Heart left ventricle (tissue), 16 donors: ENCODE results near the gene CUX1. TPM values are rescaled to one million over a fixed set of nuclear protein-coding genes. Genes with fewer than 3 reads are reported as not detected.
A peak's percentile ranks its signal among the peaks of the same experiment; 100 is the strongest.
"Not testable (repeated sequence)": the region's sequence is repeated elsewhere in the genome, so short reads cannot be mapped to it uniquely, and the experiment has no call there.

Source experiments
- ATAC-seq, 4 donors: fragments of 200-7000 bp; cut with Tn5 transposase; one replicate each; pipeline ENCODE4 v1.9.1; 2020 to 2022; ENCODE audit warnings: moderate library complexity in 4 of 4, mild to moderate bottlenecking in 3 of 4, moderate number of reproducible peaks in 1 of 4
- DNase-seq, 5 donors: peaks; one replicate each; pipeline ENCODE4 v3.0.0-alpha.2; 2020
- H3K27ac ChIP-seq, 12 donors: fragments of 200-600 bp; sonication (generic) in 4 of 12; one replicate each; pipeline versions ENCODE4 v1.5.0 to v1.8.0; 2016 to 2022; ENCODE audit warnings: mild to moderate bottlenecking in 2 of 12
- H3K27me3 ChIP-seq, 9 donors: fragments of 200-600 bp; sonication (generic) in 2 of 9; one replicate each; pipeline versions ENCODE4 v1.5.1 to v1.8.0; 2016 to 2022; ENCODE audit warnings: mild to moderate bottlenecking in 3 of 9
- H3K36me3 ChIP-seq, 9 donors: fragments of 200-600 bp; sonication (generic) in 2 of 9; one replicate each; pipeline versions ENCODE4 v1.5.0 to v1.8.0; 2018 to 2022; ENCODE audit warnings: mild to moderate bottlenecking in 2 of 9
- H3K4me1 ChIP-seq, 12 donors: fragments of 200-600 bp; sonication (generic) in 4 of 12; one replicate each; pipeline versions ENCODE4 v1.5.0 to v1.8.0; 2016 to 2022; ENCODE audit warnings: mild to moderate bottlenecking in 3 of 12
- H3K4me3 ChIP-seq, 12 donors: fragments of 200-600 bp; sonication (generic) in 4 of 12; one replicate each; pipeline versions ENCODE4 v1.5.0 to v1.8.0; 2017 to 2022; ENCODE audit warnings: mild to moderate bottlenecking in 9 of 12, moderate library complexity in 4 of 12
- H3K9me3 ChIP-seq, 12 donors: fragments of 200-600 bp; sonication (generic) in 4 of 12; one replicate each; pipeline versions ENCODE4 v1.5.0 to v1.8.0; 2016 to 2022; ENCODE audit warnings: mild to moderate bottlenecking in 1 of 12
- CTCF ChIP-seq, 12 donors: fragments of 200-600 bp; sonication (generic) in 4 of 12; IDR thresholded peaks; one replicate each; pipeline versions ENCODE4 v1.5.0 to v1.8.0; 2018 to 2022; ENCODE audit warnings: antibody characterized with exemption in 12 of 12, mild to moderate bottlenecking in 5 of 12
- POLR2A ChIP-seq, 2 donors: fragments of 450-650 bp; IDR thresholded peaks; one replicate each; pipeline ENCODE4 v1.6.1; 2017; ENCODE audit warnings: antibody characterized with exemption in 2 of 2, mild to moderate bottlenecking in 2 of 2, moderate library complexity in 2 of 2
- WGBS, 4 donors: extraction: QIAGEN DNeasy Blood & Tissue Kit in 2 of 4; methylation state at CpG; one replicate each; pipeline versions ENCODE4 v1.1.5 to v1.1.7; 2013 to 2018; 5-methylcytosine and 5-hydroxymethylcytosine counted together
- intact Hi-C, 10 donors: fragments of 100-400 bp; cut with DNase I; formaldehyde crosslinking; loops; one replicate each; pipeline versions ENCODE4 v1.11.1 to v1.14.2; 2022
- polyA plus RNA-seq, 2 donors: library from polyadenylated mRNA; stranded (reverse); fragments of 200-250 nt; gene quantifications; one replicate each; pipeline ENCODE4 v1.2.3, GENCODE V29; 2013
- total RNA-seq, 9 donors: library from RNA; depleted of rRNA in 2 of 9; stranded (reverse); fragments of >200 nt in 2 of 9; fragmentation: NEBNext Ultra II Directional in 3 of 9; extraction: Animal tissue kit (Norgen Biotek cat#: 25700) in 3 of 9; gene quantifications; one replicate each; pipeline versions ENCODE4 v1.1.0 to v1.2.4, GENCODE V29; 2016 to 2023
- donor health status: ischemic (EF 13 %, LVEDD 7.1; RV severe dilation, severe dysfunction).
- donor health status: healthy with polysubstance abuse.
- donor health status: DM: no; HTN: yes; CAD: no.
- donor health status: DM: no; HTN: no; CAD: no.
- donor health status: ischemic (EF 25% LVEDD 6.9; RV normal size, moderate dysfunction).
- donor health status: ischemic (EF 25% LVEDD 5.7; RV mildly dilated, moderate dysfunction).
- donor health status: healthy.
- donor health status: DM: yes; HTN: yes; CAD: no.
- donor health status: ischemic (EF 35%, LVEDD 5.7; RV mildly dilated, moderate dysfunction).
- donor health status: nonischemic (EF 11% LVEDD 7.7; RV severe dilation, severe dysfunction).
- donor health status: DM: yes; HTN: yes; CAD: no.
- donor health status: PGD.
- donor health status: ischemic (EF 29% LVEDD 5.4; RV normal size, mild dysfunction).
- donor health status: nonischemic (EF 23%, LVEDD 6.1; RV moderate dilation, normal function).

Gene CUX1
- total and polyA plus RNA-seq, 11 donors: 51.9 to 173 (median 122) TPM

DNA sequence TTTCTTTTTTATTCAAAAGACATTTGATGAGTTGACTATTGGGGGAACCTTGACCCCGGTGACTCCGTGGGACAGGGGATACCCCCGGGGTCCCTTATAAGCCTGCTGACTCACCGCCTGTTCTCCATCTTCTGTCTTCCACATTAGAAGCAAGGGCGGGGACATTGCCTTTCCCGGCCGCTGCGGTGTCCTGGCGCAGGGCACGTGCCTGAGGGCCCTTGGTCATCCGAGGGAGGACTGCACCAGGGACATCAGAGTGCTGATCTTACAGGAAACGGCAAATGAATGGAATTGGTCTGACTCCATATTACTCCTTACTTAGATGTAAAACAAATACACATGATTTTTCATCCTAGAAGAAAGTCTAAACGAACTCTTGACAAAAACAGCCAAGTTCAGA, 170.1 kb downstream of the CUX1 start:
- intact Hi-C loops: no loop called here
- Histone ChIP-seq H3K9me3 (no peaks in the 10 kb centered on the region), H3K4me3 (no peak overlapping the region), H3K36me3 (no peaks in the 10 kb centered on the region), H3K27ac (no peak overlapping the region), H3K27me3 (no peaks in the 10 kb centered on the region), H3K4me1 (peaks cover 0 to 22% (median 4%) of the 10 kb centered on the region in 12 donors)
- TF ChIP-seq POLR2A (IDR thresholded peaks at IDR 0.05): no peak
- WGBS, 4 donors: 83 to 92% (median 91%) methylated on average over 13 of the region's 13 CpGs
- no peak for ATAC-seq
- DNase-seq: no peak

GRCh38 chr7:101988060-101988459, 170.6 kb downstream of the CUX1 start:
- H3K27ac ChIP-seq, H3K4me3 ChIP-seq, intact Hi-C loops, H3K36me3 ChIP-seq, H3K27me3 ChIP-seq, ATAC-seq, H3K9me3 ChIP-seq, DNase-seq: not testable (repeated sequence)
- 79 to 89% (median 82%) methylated on average over 10 of the region's 10 CpGs for WGBS, 4 donors
- H3K4me1 ChIP-seq: peaks cover 0 to 22% (median 4%) of the 10 kb centered on the region in 12 donors

DNA sequence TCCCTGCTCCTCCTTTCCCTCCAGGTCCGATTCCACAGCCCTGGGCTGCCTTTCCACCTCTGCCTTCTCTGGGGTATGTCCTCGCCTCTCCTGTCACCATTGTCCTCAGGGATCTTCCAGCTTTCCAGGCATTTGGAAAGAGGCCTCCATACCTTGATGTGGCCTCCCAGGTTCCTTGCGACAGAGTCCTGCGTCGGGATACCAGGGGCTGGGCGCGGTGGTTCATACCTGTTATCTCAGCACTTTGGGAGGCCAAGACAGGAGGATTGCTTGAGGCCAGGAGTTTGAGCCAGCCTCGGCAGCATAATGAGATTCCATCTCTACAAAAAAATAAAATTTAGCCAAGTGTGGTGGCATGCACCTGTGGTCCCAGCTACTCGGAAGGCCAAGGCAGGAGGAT, 171.1 kb downstream of the CUX1 start:
- no peak for TF ChIP-seq CTCF (IDR thresholded peaks at IDR 0.05)
- 90 to 96% (median 96%) methylated on average over 9 of the region's 9 CpGs for WGBS, 4 donors
- Histone ChIP-seq H3K4me3 (no peak overlapping the region), H3K9me3 (no peaks in the 10 kb centered on the region), H3K27me3 (no peaks in the 10 kb centered on the region), H3K27ac (no peak overlapping the region), H3K4me1 (peaks cover 0 to 22% (median 4%) of the 10 kb centered on the region in 12 donors), H3K36me3 (no peaks in the 10 kb centered on the region)
- ATAC-seq (no peak), DNase-seq (no peak)
- intact Hi-C loops: no loop called here

DNA sequence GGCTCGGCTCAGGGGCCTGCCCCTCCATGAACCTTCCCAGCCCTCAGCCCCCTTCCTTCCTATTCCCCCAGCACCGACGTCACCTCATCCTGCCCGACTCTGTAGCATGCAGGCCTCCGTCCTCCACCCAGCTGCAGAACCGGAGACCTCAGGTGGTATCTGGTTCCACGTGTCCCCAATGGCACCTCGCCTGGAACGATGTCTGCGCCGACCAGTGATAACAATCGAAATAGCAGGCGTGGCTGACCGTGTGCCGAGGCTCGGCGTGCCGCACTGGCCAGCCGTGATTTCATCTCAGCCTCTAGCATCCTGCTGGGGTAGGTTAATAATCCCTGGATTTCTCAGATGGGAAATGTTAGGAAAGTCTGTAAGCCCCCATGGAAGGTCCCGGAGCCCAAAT, 171.7 kb downstream of the CUX1 start:
- no peaks in the 10 kb centered on the region for H3K27me3 ChIP-seq
- ATAC-seq (no peak), DNase-seq (peak in 1 of 5 donors; percentile 2)
- H3K36me3 ChIP-seq: no peaks in the 10 kb centered on the region
- H3K9me3 ChIP-seq: no peaks in the 10 kb centered on the region
- WGBS, 4 donors: 73 to 87% (median 83%) methylated on average over 18 to 20 of the region's 20 CpGs
- no peak overlapping the region for H3K27ac ChIP-seq
- TF ChIP-seq CTCF (IDR thresholded peaks at IDR 0.05) (no peak), POLR2A (IDR thresholded peaks at IDR 0.05) (no peak)
- intact Hi-C loops: no loop called here
- no peak overlapping the region for H3K4me3 ChIP-seq
- H3K4me1 ChIP-seq: peaks cover 0 to 22% (median 4%) of the 10 kb centered on the region in 12 donors

- H3K4me1 ChIP-seq: peaks cover 0 to 12% (median 2%) of the 10 kb centered on the region in 12 donors
- no peak overlapping the region for H3K4me3 ChIP-seq
- 85 to 94% (median 93%) methylated on average over 17 of the region's 17 CpGs for WGBS, 4 donors
- DNase-seq (no peak), ATAC-seq (no peak)
- H3K27ac ChIP-seq: no peak overlapping the region
- no peaks in the 10 kb centered on the region for H3K27me3 ChIP-seq
- H3K9me3 ChIP-seq: no peaks in the 10 kb centered on the region
- TF ChIP-seq CTCF (IDR thresholded peaks at IDR 0.05) (no peak), POLR2A (IDR thresholded peaks at IDR 0.05) (no peak)
- H3K36me3 ChIP-seq: no peaks in the 10 kb centered on the region
- intact Hi-C loops: no loop called here
Observed at GRCh38 chr7:101990811-101991418, 173.5 kb downstream of the CUX1 start.
